Fibroblast of gingiva (primary cell): ENCODE results near the gene UNC119B.
"Not testable (repeated sequence)": the region's sequence is repeated elsewhere in the genome, so short reads cannot be mapped to it uniquely, and the experiment has no call there.

ENCODE experiments used
- DNase-seq: peaks from one replicate; pipeline ENCODE4 v3.0.0-alpha.2; 2011; ENCODE audit warnings: low read depth

UNC119B gene

GRCh38 chr12:120719496-120720233 lies 9.4 kb downstream of the UNC119B start:
- DNase-seq, result no peak

- peak; percentile 77 for DNase-seq
These were observed 10.2 kb downstream of the UNC119B start for GRCh38 chr12:120720234-120720986.

GRCh38 chr12:120720987-120721801 lies 10.9 kb downstream of the UNC119B start:
- no peak for DNase-seq

DNA sequence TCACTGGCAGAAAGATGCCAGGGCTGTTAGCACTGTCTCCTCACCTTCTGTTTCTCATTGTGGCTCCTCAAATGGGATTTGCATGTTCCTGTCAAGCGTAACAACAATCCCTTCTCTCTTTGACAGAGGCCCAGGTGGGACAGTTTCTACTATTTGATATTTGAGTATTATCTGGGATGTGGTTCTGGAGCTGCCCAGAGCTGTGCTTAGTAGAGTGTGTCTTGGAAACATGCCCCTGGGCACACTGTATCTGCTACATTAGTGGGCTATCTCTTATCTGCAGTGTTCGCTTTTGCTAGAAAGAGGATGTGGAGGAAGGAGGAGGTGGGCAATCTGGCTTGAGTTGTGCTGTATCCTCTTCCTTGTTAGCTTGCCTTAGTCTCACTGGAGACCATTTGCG lies 11.6 kb downstream of the UNC119B start:
- no peak for DNase-seq

DNA sequence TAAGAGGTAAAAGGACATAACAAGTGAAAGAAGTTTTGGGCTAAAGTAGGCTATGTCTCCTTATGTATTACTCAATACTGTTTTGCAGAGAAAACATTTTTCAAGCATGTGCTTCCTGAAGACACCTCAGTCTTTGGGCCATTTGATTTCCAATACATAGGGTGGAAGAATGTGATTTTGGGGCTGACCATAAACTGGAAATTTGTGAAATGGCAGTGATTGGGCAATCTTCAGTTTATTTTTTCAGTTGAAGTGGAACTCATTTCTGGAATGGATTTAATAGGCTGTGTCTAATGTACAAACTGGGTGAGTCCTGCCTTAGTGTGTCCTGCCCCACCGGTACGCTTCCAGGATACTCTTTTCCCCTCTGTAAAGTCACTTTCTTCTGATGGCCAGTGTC lies 12.5 kb downstream of the UNC119B start:
- peak; percentile 86 for DNase-seq

GRCh38 chr12:120724720-120725119 lies 14.5 kb downstream of the UNC119B start:
- DNase-seq, result no peak

GRCh38 chr12:120725151-120725658 lies 14.9 kb downstream of the UNC119B start:
- DNase-seq, result no peak

- peak; percentile 84 for DNase-seq
These were observed 15.6 kb downstream of the UNC119B start, which contains the start of gene ACADS for GRCh38 chr12:120725659-120726509. Gene ACADS, plus strand, starts transcription at chr12:120725826. Its CDS starts 60 bp downstream, at chr12:120725886.

DNA sequence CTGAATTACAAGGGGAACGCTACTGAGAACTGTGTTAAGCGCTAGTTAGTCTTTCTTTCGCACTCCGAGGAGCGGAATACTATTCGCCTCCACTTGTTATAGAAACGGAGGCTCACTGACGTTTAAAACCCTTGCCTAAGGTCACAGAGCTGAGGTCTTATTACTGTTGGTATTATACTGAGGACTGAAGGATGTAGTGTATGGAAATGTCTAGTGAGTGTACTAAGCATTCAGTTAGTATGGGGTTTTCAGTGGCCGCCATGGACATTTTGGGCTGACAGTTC lies 16.2 kb downstream of the UNC119B start:
- no peak for DNase-seq

- no peak for DNase-seq
These were observed 16.7 kb downstream of the UNC119B start for GRCh38 chr12:120726961-120727360.

GRCh38 chr12:120732198-120732597 lies 21.9 kb downstream of the UNC119B start:
- DNase-seq, result not testable (repeated sequence)

GRCh38 chr12:120733574-120733973 lies 23.3 kb downstream of the UNC119B start:
- DNase-seq, result no peak

- no peak for DNase-seq
These were observed 24.0 kb downstream of the UNC119B start for GRCh38 chr12:120734210-120734609.

DNA sequence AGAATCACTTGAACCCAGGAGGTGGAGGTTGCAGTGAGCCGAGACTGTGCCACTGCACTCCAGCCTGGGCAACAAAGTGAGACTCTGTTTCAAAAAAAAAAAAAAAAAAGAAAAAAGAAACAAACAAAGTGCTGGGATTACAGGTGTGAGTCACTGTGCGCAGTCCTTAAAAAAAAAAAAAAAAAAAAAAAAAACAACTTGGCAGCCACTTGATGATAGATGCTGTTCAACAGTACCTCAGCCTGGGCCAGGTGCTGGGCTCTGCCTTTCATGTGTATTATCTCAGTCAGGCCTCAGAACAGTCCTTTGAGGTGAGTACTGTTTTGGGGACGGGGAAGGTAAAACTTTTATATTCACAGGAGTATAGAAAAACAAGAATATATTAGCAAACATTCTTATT lies 24.9 kb downstream of the UNC119B start:
- DNase-seq, result no peak

DNA sequence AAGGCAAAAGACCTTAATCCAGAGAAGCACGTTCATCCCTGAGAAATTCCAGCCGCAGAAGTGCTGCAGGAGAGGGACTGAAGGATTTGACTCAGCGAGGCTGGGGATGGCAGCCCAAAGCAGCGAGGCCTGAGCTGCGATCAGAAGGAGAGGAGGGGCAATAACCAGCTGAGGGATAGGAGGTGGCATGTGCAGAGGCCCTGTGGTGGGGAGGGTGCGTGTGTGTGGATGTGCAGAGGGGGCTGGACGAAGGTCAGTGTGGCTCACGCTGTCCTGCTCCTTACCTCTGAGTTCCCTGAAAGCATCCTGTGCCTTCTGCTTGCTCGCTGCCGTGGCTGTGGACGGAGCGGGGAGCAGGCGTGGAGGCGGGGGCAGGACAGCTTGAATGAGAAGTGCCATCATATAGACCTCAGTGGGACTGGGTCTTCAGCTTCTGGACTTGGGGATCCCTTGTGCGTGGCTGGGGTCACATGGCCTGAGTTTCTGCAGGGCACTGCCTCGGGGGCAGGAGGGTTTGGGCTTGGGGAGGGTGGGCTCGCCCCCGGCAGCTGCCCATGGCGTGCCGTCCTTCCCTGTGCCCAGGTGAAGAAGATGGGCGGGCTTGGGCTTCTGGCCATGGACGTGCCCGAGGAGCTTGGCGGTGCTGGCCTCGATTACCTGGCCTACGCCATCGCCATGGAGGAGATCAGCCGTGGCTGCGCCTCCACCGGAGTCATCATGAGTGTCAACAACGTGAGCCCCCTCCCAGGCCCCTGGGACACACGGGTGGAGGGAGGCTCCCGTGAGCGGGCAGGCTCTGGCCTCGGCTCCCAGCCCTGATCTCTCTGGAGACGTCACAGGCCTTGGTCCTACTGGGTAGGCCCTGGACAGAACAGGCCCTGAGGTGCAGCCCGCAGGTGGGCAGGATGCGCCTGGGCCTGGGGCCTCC lies 26.4 kb downstream of the UNC119B start:
- no peak for DNase-seq

GRCh38 chr12:120737557-120738251 lies 27.4 kb downstream of the UNC119B start:
- DNase-seq, result no peak

- DNase-seq, result no peak
These were observed 28.2 kb downstream of the UNC119B start for GRCh38 chr12:120738252-120739030.

DNA sequence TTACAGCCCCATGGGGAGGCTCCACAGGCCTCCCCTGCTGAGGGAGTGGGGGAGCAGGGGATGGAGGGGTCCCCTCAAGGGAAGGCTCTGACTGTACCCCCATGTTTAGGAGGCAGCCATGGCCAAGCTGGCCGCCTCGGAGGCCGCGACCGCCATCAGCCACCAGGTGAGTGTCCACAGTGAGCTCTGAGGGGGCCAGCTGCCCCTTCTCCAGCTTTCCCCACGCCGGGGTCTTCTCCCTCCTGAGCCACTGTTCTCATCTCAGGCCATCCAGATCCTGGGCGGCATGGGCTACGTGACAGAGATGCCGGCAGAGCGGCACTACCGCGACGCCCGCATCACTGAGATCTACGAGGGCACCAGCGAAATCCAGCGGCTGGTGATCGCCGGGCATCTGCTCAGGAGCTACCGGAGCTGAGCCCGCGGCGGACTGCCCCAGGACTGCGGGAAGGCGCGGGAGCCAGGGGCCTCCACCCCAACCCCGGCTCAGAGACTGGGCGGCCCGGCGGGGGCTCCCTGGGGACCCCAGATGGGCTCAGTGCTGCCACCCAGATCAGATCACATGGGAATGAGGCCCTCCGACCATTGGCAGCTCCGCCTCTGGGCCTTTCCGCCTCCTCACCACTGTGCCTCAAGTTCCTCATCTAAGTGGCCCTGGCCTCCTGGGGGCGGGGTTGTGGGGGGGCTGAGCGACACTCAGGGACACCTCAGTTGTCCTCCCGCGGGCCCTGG lies 28.9 kb downstream of the UNC119B start:
- DNase-seq, result no peak
